ENCODE measurements around the gene PFDN6. TPM values are rescaled to one million over a fixed set of nuclear protein-coding genes. Genes with fewer than 3 reads are reported as not detected.

PFDN6 gene
- total and polyA plus RNA-seq, 2 of the 13 experiments (the other 11 are each of a cell fraction or from before 2014, with no cell fraction given): 75.5 to 87.0 TPM

- TF ChIP-seq NR2F6 (IDR thresholded peaks at IDR 0.05) (no peak; the same call in 1 of the 2 replicates), NR2F6 (CRISPR knock-in tag; IDR thresholded peaks at IDR 0.05) (no peak), ARHGAP35 (CRISPR knock-in tag; IDR thresholded peaks at IDR 0.05; ENCODE audit: borderline replicate concordance) (0 out of 2 replicates have a peak, but pooled peaks have one; percentile 41), ZNF543 (CRISPR knock-in tag; IDR thresholded peaks at IDR 0.05) (peak; percentile 14; the same call in 1 of the 2 replicates), ZNF883 (CRISPR knock-in tag; IDR thresholded peaks at IDR 0.05; ENCODE audit: not compliant biosample characterization) (no peak), ZNF619 (CRISPR knock-in tag; IDR thresholded peaks at IDR 0.05) (peak; percentile 26; the same call in 1 of the 2 replicates), ZNF766 (CRISPR knock-in tag; IDR thresholded peaks at IDR 0.05; ENCODE audit: borderline replicate concordance) (no peak), THYN1 (CRISPR knock-in tag; IDR thresholded peaks at IDR 0.05; ENCODE audit: borderline replicate concordance, low read depth) (no peak), ZNF335 (CRISPR knock-in tag; IDR thresholded peaks at IDR 0.05) (0 out of 2 replicates have a peak, but pooled peaks have one; percentile 7), ZFP82 (CRISPR knock-in tag; IDR thresholded peaks at IDR 0.05; ENCODE audit: borderline replicate concordance) (peak; percentile 58; the same call in 1 of the 2 replicates), ZNF704 (CRISPR knock-in tag; IDR thresholded peaks at IDR 0.05; ENCODE audit: borderline replicate concordance) (peak; percentile 87; the same call in 1 of the 2 replicates), MAZ (IDR thresholded peaks at IDR 0.05; ENCODE audit: borderline replicate concordance, low read depth, low read length) (no peak), MAZ (CRISPR knock-in tag; IDR thresholded peaks at IDR 0.05; ENCODE audit: low read depth) (no peak), THAP8 (CRISPR knock-in tag; IDR thresholded peaks at IDR 0.05; ENCODE audit: borderline replicate concordance) (peak; percentile 78; the same call in 1 of the 2 replicates), ZSCAN25 (CRISPR knock-in tag; IDR thresholded peaks at IDR 0.05) (no peak), ONECUT2 (CRISPR knock-in tag; IDR thresholded peaks at IDR 0.05) (no peak), TGIF2 (CRISPR knock-in tag; IDR thresholded peaks at IDR 0.05) (0 out of 2 replicates have a peak, but pooled peaks have one; percentile 9), ZNF350 (CRISPR knock-in tag; IDR thresholded peaks at IDR 0.05; ENCODE audit: borderline replicate concordance, low read depth) (peak; percentile 70; the same call in 1 of the 2 replicates), ZC3H4 (CRISPR knock-in tag; IDR thresholded peaks at IDR 0.05; ENCODE audit: borderline replicate concordance) (peak; percentile 54; the same call in 1 of the 2 replicates), ZNF83 (CRISPR knock-in tag; IDR thresholded peaks at IDR 0.05; ENCODE audit: borderline replicate concordance) (0 out of 2 replicates have a peak, but pooled peaks have one; percentile 45)
- TF ChIP-seq, protein P1, sequence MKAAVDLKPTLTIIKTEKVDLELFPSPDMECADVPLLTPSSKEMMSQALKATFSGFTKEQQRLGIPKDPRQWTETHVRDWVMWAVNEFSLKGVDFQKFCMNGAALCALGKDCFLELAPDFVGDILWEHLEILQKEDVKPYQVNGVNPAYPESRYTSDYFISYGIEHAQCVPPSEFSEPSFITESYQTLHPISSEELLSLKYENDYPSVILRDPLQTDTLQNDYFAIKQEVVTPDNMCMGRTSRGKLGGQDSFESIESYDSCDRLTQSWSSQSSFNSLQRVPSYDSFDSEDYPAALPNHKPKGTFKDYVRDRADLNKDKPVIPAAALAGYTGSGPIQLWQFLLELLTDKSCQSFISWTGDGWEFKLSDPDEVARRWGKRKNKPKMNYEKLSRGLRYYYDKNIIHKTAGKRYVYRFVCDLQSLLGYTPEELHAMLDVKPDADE (CRISPR knock-in tag; IDR thresholded peaks at IDR 0.05): no peak
- TF ChIP-seq, protein P2, sequence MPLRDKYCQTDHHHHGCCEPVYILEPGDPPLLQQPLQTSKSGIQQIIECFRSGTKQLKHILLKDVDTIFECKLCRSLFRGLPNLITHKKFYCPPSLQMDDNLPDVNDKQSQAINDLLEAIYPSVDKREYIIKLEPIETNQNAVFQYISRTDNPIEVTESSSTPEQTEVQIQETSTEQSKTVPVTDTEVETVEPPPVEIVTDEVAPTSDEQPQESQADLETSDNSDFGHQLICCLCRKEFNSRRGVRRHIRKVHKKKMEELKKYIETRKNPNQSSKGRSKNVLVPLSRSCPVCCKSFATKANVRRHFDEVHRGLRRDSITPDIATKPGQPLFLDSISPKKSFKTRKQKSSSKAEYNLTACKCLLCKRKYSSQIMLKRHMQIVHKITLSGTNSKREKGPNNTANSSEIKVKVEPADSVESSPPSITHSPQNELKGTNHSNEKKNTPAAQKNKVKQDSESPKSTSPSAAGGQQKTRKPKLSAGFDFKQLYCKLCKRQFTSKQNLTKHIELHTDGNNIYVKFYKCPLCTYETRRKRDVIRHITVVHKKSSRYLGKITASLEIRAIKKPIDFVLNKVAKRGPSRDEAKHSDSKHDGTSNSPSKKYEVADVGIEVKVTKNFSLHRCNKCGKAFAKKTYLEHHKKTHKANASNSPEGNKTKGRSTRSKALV (CRISPR knock-in tag; IDR thresholded peaks at IDR 0.05): no peak
- TF ChIP-seq, protein P3, sequence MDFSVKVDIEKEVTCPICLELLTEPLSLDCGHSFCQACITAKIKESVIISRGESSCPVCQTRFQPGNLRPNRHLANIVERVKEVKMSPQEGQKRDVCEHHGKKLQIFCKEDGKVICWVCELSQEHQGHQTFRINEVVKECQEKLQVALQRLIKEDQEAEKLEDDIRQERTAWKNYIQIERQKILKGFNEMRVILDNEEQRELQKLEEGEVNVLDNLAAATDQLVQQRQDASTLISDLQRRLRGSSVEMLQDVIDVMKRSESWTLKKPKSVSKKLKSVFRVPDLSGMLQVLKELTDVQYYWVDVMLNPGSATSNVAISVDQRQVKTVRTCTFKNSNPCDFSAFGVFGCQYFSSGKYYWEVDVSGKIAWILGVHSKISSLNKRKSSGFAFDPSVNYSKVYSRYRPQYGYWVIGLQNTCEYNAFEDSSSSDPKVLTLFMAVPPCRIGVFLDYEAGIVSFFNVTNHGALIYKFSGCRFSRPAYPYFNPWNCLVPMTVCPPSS (IDR thresholded peaks at IDR 0.05): no peak
- TF ChIP-seq, protein P4, sequence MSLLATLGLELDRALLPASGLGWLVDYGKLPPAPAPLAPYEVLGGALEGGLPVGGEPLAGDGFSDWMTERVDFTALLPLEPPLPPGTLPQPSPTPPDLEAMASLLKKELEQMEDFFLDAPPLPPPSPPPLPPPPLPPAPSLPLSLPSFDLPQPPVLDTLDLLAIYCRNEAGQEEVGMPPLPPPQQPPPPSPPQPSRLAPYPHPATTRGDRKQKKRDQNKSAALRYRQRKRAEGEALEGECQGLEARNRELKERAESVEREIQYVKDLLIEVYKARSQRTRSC (CRISPR knock-in tag; IDR thresholded peaks at IDR 0.05; ENCODE audit: low read depth): peak; percentile 92
Measured at GRCh38 chr6:33248643-33248931, 40.8 kb upstream of the PFDN6 start (continued).
